GM10248 (cell line): ENCODE measurements around the gene PRDM16.

Experiments used
- CTCF ChIA-PET: fragments of 300-600 bp; sonication (Branson Sonifier 250); formaldehyde crosslinking; extraction: SDS; loops from one replicate; lab custom pipeline; 2021; ENCODE audit warnings: antibody characterized with exemption; lab: Yijun Ruan, JAX
- POLR2A ChIA-PET: fragments of 350-650 bp; sonication (Branson Sonifier 250); formaldehyde crosslinking; extraction: SDS; loops from one replicate; lab custom pipeline; 2020; ENCODE audit warnings: antibody characterized with exemption; lab: Yijun Ruan, JAX
- DNase-seq: peaks from one replicate; pipeline ENCODE4 v3.0.0; 2012; ENCODE audit errors: extremely low spot score
- TF ChIP-seq, protein P1 (sequence below): IDR thresholded peaks from 2 replicates; pipeline ENCODE4 v1.5.1; 2012; ENCODE audit warnings: mild to moderate bottlenecking, low read depth; ENCODE audit errors: extremely low read depth, missing control alignments, control extremely low read depth

The PRDM16 gene

DNA sequence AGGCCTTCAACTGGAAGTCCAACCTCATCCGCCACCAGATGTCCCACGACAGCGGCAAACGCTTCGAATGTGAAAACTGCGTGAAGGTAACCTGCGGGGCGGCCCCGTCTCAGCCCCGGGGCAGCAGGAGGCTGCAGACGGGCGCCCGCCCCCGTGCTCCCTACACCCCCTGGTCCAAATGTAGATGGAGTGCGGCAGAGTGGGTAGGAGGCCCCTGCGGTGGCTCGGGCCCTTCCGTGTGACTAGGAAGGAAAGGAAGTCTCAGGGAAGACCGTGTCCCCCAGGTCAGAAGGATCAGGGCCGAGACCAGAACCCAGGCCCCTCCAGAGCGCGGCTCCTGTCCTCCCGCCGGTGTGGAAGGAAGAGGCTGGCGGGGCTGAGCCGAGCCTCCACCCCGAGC, 335.8 kb downstream of the PRDM16 start:
- TF ChIP-seq, protein P1, sequence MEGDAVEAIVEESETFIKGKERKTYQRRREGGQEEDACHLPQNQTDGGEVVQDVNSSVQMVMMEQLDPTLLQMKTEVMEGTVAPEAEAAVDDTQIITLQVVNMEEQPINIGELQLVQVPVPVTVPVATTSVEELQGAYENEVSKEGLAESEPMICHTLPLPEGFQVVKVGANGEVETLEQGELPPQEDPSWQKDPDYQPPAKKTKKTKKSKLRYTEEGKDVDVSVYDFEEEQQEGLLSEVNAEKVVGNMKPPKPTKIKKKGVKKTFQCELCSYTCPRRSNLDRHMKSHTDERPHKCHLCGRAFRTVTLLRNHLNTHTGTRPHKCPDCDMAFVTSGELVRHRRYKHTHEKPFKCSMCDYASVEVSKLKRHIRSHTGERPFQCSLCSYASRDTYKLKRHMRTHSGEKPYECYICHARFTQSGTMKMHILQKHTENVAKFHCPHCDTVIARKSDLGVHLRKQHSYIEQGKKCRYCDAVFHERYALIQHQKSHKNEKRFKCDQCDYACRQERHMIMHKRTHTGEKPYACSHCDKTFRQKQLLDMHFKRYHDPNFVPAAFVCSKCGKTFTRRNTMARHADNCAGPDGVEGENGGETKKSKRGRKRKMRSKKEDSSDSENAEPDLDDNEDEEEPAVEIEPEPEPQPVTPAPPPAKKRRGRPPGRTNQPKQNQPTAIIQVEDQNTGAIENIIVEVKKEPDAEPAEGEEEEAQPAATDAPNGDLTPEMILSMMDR: no peak
- DNase-seq: no peak
- POLR2A ChIA-PET: no interaction called here
- CTCF ChIA-PET: no interaction called here

DNA sequence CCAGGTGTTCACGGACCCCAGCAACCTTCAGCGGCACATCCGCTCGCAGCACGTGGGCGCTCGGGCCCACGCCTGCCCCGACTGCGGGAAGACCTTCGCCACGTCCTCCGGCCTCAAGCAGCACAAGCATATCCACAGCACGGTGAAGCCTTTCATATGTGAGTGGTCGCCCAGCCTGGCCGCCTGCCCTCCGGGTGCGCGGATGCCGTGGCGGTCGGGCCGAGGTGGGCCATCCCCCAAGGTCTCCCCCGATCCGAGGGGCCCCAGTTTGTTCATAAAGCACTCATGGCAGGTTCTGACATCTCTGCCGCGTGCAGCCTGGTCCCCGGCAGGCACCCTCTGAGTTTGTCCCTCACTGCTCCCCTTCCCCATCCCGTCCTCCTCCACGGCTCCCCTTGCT, 336.5 kb downstream of the PRDM16 start:
- TF ChIP-seq, protein P1: no peak
- CTCF ChIA-PET: no interaction called here
- DNase-seq: no peak
- POLR2A ChIA-PET: no interaction called here

DNA sequence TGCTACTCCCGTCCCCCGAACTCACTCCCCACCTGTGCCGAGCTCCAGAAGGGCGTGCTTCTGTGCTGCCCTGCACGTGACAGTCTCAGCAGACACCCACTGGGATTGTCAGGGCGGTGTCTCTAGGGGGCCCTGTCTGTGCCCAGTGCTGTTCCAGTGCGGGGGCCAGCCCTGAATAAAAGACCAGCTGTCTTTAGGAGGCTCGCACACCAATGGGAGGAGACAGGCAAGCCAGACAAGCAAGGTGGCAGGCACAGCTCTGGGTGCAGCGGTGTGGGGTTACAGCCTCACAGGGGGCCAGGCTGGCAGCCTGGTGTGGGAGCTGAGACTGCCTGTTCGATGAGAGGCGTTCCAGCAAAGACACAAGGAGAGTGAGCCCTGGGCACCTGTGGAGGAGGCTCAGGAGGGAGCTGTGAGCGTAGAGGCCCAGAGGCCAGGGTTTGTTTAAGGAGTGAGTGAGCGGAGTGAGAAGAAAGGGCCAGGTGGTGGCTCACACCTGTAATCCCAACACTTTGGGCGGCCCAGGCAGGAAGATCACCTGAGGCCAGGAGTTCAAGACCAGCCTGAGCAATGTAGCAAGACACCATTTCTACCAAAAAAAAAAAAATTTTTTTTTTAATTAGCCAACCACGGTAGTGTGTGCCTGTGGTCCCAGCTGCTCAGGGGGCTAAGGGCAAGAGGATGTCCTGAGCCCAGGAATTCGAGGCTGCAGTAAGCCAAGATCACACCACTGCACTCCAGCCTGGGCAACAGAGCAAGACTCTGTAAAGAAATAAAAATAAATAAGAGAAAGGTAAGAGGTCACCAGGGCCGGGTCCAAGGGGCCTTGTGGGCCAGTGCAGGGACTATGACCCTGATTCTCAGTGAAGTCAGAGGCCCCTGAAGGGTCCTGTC, 337.2 kb downstream of the PRDM16 start:
- CTCF ChIA-PET: no interaction called here
- POLR2A ChIA-PET: no interaction called here

DNA sequence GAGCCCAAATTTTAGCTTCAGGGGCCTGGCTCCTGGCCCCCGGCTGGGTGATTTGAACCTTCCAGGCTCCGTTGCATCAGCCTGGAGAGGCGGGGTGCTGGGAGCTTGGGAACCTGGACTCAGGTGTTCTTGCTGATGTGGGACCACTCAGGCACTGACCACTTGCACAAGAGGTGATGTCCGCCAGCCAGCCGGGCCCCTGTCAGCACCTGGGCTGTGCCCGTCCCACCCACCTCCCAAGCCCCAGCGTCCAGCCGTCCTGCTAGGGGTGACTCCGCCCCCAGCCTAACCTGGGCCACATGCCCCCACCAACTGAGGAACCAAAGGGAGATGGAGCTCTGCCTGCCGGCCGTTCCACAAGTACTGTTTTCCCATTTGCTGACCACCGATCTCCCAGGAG, 338.0 kb downstream of the PRDM16 start:
- CTCF ChIA-PET: no interaction called here
- TF ChIP-seq, protein P1: no peak
- POLR2A ChIA-PET: no interaction called here
- no peak for DNase-seq

More for the DNA sequence above, 337.2 kb downstream of the PRDM16 start:
- DNase-seq: no peak
- TF ChIP-seq, protein P1: no peak

DNA sequence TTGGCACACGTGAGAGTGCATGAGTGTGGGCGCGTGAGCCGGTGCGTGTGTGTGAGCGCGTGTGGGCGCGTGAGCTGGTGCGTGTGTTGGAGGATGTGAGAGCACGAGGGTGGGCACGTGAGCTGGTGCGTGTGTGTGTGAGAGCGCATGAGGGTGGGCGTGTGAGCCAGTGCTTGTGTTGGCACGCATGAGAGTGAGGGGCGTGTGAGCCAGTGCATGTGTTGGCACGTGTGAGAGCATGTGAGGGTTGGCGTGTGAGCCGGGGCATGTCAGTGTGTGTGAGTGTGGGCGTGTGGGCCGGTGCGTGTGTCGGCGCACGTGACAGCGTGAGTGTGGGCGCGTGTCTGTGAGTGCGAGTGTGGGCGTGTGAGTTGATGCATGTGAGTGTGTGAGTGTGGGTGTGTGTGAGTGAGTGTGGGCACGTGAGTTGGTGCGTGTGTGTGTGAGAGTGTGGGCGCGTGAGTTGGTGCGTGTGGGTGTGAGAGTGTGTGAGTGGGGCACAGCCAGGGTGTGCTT, 339.8 kb downstream of the PRDM16 start:
- ChIA-PET CTCF (no interaction called here), POLR2A (no interaction called here)
- DNase-seq: no peak
- TF ChIP-seq, protein P1: no peak

DNA sequence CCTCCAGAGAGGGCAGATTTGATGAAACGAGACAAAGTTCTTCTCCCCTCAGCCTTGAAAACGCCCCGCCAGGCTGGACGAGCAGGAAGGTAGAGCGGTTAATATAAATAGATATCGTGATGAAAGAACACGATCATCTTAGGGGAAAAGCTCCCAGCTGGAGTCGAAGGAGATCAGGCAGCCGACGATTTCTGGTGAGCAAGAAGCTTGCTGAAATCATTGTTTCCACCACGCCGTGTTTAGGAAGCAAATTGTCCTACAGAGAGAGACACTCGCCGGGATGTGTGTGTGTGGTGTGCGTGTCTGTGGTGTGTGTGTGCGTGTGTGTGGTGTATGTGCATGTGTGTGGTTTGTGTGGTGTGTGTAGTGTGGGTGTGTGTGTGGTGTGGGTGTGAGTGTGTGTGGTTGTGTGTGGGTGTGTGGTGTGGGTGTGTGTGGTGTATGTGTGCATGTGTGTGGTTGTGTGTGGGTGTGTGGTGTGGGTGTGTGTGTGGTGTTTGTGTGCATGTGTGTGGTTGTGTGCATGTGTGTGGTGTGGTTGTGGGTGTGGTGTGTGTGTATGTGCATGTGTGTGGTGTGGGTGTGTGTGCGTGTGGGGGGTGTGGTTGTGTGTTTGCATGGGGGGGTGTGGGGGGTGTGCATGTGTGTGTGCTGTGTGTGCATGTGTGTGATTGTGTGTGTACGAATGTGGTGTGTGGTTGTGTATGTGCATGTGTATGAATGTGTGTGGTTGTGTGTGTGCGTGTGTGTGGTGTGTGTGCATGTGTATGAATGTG, 340.6 kb downstream of the PRDM16 start:
- no peak for DNase-seq
- POLR2A ChIA-PET: no interaction called here
- CTCF ChIA-PET: no interaction called here
- TF ChIP-seq, protein P1: no peak
